ENCODE data around the gene SHROOM4.
A peak's percentile ranks its signal among the peaks of the same experiment; 100 is the strongest.

The SHROOM4 gene

GRCh38 chrX:50799531-50799961 lies 14.4 kb downstream of the SHROOM4 start:
- ChIA-PET POLR2A (interaction anchor here (0.8 to 2.7 kb wide), 2 partner anchors 14 to 20 kb away, joined by 3 to 17 read pairs; partner anchors contain the start of gene SHROOM4), CTCF (interaction anchor here (0.7 to 1.3 kb wide), 2 partner anchors 51 to 95 kb away, joined by 3 read pairs; no protein-coding TSS in a partner anchor)
- peak; percentile 59 for DNase-seq (ENCODE audit: low read depth, low spot score)
- no peak overlapping the region; the same call in 1 of the 2 replicates for H3K4me3 ChIP-seq (ENCODE audit: low read depth, low read length)
- TF ChIP-seq CTCF (IDR thresholded peaks at IDR 0.05; ENCODE audit: insufficient read depth, low read length, missing control alignments) = no peak

GRCh38 chrX:50798783-50799182 lies 15.2 kb downstream of the SHROOM4 start:
- POLR2A ChIA-PET = interaction anchor here (0.8 to 2.7 kb wide), 2 partner anchors 15 to 19 kb away, joined by 3 to 17 read pairs; partner anchors contain the start of gene SHROOM4
- DNase-seq (ENCODE audit: low read depth, low spot score) = no peak
- TF ChIP-seq CTCF (IDR thresholded peaks at IDR 0.05; ENCODE audit: insufficient read depth, low read length, missing control alignments) = no peak
- CTCF ChIA-PET = interaction anchor here (1.3 kb wide), 1 partner anchor 50 kb away, joined by 3 read pairs; no protein-coding TSS in a partner anchor
- no peak overlapping the region for H3K4me3 ChIP-seq (ENCODE audit: low read depth, low read length)

GRCh38 chrX:50787099-50787498 lies 26.9 kb downstream of the SHROOM4 start:
- TF ChIP-seq CTCF (IDR thresholded peaks at IDR 0.05; ENCODE audit: insufficient read depth, low read length, missing control alignments) = no peak
- ChIA-PET POLR2A (no interaction called here), CTCF (no interaction called here)
- no peak for DNase-seq (ENCODE audit: low read depth, low spot score)
- H3K4me3 ChIP-seq (ENCODE audit: low read depth, low read length) = no peak overlapping the region

GRCh38 chrX:50780144-50780543 lies 33.9 kb downstream of the SHROOM4 start:
- H3K4me3 ChIP-seq (ENCODE audit: low read depth, low read length) = no peak overlapping the region
- POLR2A ChIA-PET = interaction anchor here (0.7 kb wide), 1 partner anchor 19 kb away, joined by 3 read pairs; no protein-coding TSS in a partner anchor
- TF ChIP-seq CTCF (IDR thresholded peaks at IDR 0.05; ENCODE audit: insufficient read depth, low read length, missing control alignments) = no peak
- CTCF ChIA-PET = no interaction called here
- no peak for DNase-seq (ENCODE audit: low read depth, low spot score)

- POLR2A ChIA-PET = interaction anchor here (0.7 kb wide), 1 partner anchor 20 kb away, joined by 3 read pairs; no protein-coding TSS in a partner anchor
- no peak for TF ChIP-seq CTCF (IDR thresholded peaks at IDR 0.05; ENCODE audit: insufficient read depth, low read length, missing control alignments)
- no peak for DNase-seq (ENCODE audit: low read depth, low spot score)
- CTCF ChIA-PET = no interaction called here
- H3K4me3 ChIP-seq (ENCODE audit: low read depth, low read length) = no peak overlapping the region
Observed at GRCh38 chrX:50779694-50780093, 34.3 kb downstream of the SHROOM4 start.

- H3K4me3 ChIP-seq (ENCODE audit: low read depth, low read length) = no peak overlapping the region
- ChIA-PET POLR2A (no interaction called here), CTCF (no interaction called here)
- TF ChIP-seq CTCF (IDR thresholded peaks at IDR 0.05; ENCODE audit: insufficient read depth, low read length, missing control alignments) = no peak
- DNase-seq (ENCODE audit: low read depth, low spot score) = no peak
Observed at GRCh38 chrX:50778272-50778671, 35.7 kb downstream of the SHROOM4 start.
